UCSD-AML1 (cell line): ENCODE data around the gene PLAA.
A peak's percentile ranks its signal among the peaks of the same experiment; 100 is the strongest.

Source experiments
- DNase-seq: peaks from one replicate; lab custom pipeline; 2025; ENCODE audit not compliant: unreplicated experiment; lab: John Stamatoyannopoulos, UW

The PLAA gene

DNA sequence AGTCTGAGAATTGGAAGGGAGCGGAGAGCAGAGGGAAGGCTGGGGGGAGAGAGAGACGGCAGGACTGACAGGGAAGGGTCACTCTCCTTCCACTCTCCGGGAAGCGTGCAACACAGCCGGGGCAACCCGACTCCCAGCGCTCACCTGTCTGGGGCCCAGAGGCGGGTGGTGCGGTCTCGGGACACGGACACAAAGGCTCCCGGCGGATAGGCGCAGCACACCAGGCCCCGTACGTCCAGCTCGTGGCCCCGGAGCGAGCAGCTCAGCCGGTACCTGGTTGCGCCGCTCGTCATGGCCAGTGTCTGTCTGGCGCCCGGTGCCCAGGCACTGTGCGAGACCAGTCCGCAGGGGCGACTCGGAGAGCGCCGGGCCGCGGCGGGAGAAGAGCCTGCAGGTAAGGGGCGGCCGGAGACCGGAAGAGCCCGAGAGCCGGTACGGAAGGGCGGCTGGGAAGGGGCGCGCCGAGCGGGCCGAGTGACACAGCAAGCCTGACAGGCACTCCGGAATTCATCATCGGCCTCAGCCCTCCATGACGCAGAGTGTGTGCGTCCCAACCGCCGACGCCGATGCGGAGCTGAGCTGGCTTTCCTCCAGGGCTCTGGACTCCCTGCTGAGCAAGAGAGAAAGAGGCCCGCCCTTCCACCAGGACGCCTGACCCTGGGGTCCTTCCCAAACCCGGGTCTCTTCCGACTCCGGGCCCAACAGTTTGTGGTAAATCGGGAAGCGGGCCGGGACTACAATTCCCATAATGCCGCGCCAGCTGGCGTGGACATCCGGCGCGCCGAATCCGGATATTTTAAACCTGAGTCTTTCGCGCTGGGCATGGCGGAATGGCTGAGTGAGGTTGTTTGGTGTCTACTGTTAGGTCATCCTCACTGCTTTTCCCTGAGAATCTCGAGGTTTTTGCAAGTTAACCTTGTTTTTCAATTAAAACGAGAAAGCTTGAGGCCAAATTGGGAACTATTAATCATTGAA is at the start of gene PLAA:
Gene PLAA, minus strand, starts transcription at position 490 of the 975 bp plus-strand sequence. Its CDS starts 197 bp downstream, at position 293.
- peak; percentile 93 for DNase-seq

DNA sequence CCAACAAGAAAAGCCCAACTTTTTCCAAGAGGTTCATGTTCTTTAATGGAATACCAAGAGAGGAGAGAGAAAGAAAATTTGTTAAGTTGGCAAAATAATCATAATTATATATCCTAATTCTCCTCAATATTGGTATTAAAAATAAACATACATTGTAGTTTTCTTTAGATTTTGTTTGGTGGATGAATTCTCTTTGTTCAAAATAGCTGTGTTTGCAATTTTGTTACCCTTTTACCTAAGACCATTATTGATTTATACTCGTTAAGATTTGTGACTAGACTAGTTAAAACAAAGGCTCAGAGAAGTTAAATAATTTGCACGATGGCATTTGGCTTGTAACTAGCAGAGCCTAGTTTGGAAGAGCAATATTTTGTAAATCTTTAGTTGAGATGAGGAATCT is 48.8 kb upstream of the PLAA start:
- no peak for DNase-seq

DNA sequence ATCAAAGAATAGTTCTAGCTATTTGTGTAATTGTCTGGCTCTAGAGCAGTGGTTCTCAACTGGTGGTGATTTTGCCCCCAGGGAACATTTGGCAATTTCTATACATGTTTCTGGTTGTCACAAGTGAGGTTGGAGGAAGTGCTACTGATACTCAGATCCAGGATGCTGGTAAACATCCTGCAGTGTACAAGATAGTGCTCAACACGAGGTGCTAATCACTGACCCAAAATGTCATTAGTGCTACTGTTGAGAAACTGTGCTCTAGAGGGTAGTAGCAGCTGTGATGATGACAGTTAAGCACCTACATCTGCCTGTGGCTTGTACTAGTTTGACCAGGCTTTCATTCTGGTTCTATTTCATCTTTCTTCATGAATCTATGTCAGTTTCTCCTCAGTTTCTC is 36.3 kb upstream of the PLAA start:
- DNase-seq = no peak

DNA sequence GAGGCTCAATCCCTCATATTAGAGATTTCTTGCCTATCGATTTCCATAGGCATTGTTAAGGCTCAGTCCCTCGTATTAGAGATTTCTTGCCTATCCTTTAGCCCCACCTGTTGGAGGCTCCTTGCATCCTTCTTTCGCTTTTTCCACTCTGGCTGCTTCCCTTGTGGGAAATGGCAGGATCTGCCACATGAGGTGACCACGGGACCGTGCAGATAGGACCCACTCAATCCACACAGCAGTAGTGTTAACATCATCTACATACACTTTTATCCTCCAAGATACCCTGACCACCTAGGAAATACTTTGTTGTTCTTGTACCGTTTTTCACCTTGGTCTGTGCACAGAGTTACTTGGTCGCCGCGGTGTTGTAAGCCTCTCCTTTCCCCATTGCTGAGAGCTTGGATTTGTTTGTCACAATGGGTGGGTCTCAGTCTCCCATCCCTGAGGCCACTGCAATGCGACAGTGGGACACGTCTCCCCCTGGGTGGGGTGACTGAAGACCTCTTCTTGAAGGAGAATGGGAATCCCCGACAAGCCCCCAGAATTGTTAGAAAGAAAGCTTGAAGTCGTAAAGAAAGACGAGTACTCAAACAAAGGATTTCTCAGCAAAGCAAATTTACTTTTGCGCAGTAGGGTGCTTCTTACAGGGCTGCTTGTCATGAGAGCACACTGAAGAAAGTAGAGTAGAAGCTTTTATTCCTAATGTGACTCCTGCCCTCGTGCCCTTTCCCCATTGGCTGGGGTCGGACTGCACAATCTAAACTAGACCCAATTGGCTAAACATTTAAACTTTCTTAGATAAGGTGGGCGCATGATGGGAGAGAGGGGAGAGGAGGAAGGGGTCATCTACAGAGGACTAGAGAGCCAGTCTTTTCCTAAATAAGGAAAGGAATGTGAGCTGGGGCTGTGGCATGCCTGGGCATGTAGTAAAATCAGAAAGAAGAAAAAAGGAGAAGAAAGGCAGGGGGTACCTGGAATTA is 29.0 kb upstream of the PLAA start:
- peak; percentile 42 for DNase-seq

DNA sequence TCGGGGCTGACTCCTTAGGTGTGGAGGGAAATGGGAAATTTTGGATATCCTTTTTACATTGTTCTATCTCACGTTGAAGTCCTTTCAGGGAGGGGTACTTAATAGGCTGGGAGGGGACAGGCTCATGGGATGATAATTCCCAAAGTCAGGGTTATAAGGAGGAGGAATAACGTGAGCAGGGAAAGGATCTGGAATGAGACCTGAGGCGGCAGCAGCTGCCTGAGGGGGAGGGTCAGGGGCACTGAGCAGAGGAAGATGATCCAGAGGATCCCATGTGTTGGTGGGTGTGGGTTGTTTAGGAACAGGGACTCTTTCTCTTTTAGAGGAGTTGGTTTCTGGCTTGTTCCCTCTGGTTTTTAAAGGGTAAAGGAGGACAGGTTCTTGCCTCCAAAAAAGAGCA is 27.9 kb upstream of the PLAA start:
- DNase-seq = no peak

DNA sequence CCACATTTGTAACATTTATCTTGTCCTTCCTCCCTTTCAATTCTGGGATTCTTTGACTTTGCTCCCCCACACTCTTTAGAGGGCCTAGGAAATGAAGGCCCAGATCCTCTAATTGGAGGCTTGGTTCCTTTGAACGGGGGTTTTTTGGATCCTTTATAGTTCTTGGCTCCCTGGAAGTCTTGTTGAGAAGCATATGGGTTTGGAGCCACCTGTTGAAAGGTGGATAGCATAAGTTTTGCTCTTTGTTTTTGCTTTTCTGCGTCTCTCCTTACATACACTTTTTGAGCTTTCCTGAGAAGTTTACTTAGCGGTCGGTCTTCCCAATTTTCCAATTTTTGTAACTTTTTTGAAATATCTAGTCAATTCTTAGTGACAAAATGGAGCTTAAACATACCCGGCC is 26.9 kb upstream of the PLAA start:
- no peak for DNase-seq

DNA sequence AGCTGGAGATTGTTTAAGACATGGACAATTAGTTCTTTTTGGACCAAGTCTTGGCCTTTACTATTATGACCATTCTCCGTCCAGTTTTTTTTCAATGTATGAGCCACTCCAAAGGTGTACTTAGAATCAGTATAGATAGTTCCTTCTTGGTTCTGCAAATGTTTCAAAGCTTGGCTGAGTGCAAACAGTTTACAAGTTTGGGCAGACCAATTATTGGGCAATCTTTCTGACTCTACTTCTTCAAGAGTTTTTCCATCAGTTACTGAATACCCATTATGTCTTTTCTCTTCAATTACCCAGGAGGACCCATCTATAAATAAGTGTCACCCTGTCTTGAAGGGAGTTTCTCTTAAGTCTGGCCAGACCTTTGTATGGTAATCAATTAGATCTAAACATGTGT is 24.7 kb upstream of the PLAA start:
- no peak for DNase-seq

DNA sequence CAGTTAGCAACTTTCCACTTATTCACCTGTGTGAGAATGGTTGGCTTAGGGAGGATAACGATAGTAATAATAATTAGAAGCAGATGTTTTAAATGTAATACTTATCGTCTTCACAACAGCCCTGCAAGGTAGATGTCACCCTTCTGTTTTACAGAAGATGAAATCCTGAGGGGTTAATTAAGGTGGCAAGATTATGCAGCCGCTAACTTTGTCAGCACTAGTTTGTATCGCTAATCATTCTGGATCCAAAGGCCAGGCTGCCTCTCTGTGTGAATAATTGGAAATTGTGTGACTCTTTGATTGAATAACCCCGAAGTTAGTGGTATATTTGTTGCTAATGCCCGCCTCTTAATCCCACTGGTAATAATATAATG is 9.8 kb upstream of the PLAA start:
- no peak for DNase-seq

DNA sequence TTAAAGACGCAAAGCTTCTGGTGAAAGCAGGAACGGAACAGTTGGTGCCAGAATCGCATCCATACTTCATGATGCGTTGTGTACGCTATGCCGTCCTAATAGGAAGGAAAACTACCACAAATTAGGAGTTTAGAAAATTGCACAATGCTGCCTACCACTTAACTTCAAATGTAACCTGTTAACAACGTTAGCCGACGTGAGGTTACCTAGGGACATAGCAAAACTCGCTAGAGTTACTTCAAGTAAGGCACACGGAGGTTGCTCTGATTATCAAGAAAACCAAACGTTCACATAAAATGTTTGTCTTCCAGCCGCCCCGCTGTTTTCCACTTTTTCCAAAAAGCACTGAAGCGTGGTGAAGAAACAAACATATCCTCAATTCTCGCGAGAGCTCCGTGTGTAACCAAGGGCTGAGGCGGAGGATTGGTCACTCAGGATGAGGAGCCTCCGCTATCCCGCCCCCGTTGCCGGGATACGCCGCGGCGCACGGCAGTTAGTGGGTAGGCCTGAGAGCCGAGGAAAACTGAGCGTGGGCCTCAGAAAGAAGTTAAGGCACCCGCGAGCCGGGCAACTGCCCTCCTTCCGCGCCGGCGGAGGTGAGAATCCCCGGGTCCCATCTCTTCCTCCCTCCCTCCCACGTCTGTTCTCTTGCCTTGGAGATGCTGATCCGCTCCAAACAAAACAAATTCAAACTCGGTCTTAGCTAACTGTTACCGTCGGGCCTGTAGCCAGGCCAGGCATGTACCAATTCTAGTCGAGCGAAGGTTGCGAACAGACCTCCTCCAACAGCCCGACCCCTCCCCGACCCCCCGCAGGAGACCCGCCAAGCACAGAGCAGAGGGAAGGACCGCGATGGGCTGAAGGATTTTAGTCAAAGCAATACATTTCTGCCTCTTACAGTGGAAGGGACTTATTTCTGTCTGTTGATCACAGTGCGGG is 9.1 kb upstream of the PLAA start, which contains the start of gene IFT74:
Gene IFT74, plus strand, starts transcription at position 492 of the 939 bp plus-strand sequence. CDS start 5,556 bp downstream, outside the sequence.
- peak; percentile 94 for DNase-seq

DNA sequence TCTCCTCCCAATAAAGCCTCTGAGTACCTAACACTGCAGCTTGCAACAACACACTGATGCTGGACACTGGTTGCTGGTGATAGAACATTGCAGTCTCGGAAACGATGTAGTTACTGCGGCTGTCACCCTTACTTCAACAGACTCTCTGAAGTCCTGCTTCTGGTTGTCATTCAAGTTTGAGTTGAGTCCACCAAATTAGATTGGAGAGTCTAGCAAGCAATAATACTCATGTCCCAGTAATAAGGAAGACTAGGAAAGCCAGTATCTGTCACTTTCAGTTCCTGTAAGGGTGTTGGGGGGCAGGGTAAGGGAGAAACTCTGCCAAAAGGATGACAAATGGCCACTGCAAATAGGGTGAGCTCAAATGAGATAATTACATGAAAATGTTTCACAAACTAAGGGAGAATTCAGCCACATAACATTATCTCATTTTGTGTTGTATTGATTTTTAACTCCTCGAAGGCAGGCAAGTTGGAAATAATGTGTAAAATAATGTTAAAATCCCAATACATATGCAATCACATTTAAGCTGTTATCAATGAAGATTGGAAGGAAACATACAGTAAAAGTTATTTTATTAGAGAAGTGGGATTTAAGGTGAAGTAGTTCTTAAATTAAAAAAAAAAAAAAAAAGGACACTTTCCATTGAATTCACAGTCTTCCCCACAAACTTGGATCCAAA is 8.3 kb upstream of the PLAA start:
- DNase-seq = peak; percentile 23

DNA sequence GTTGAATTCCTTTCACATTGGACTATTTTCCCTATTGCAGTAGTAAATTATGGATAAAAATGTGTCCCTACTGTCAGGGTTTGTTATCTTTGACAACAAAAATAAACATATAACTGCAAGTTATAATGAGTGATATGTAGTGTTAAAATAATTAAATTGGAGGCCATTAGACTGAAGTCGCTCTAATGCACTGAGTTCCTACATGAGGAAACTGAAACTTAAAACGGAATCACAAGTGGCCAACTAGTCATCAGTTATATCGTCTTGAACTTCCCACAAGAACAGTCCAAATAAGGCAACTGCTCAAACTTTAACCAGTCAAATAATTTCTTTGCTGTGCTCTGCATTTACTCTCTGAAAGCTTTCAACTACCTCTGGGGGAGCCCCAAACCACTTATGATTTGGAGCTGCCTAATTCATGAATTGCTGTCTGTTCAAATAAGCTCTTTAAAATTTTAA is 7.0 kb upstream of the PLAA start:
- no peak for DNase-seq

DNA sequence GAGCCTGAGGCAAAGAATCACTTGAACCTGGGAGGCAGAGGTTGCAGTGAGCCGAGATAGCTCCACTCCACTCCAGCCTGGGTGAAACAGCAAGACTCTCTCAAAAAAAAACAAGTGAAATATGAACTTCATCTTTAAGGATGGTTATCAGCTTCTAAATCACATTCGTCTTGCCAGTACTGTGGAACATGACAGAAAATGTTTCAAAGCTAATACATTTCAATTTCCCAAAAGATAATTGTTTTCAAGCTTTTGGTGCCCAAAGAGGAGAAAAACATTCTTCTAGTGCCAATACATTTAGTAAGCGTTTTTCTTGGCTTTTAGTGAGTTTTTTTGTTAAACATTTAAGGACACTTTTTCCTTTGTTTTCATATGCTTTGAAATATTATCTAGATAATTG is 4.8 kb upstream of the PLAA start:
- DNase-seq = no peak

DNA sequence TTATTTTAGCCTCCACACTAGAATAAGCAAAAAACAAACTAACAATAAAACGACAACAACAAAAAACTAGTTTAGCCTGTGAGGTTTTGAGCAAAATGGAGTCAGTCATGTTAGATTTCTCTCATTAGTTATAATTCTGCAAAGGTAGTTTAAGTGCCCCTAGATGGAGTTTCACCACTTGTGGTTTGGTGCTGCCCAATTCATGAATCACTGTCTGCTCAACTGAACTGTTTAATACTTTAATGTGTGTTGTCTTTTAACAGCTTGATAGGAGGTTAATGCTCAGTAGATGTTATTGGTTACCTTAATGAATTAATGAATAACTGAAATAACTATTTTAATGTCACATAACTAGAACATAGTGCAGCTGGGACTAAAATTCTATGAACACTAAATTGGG is 3.5 kb upstream of the PLAA start:
- DNase-seq = no peak

DNA sequence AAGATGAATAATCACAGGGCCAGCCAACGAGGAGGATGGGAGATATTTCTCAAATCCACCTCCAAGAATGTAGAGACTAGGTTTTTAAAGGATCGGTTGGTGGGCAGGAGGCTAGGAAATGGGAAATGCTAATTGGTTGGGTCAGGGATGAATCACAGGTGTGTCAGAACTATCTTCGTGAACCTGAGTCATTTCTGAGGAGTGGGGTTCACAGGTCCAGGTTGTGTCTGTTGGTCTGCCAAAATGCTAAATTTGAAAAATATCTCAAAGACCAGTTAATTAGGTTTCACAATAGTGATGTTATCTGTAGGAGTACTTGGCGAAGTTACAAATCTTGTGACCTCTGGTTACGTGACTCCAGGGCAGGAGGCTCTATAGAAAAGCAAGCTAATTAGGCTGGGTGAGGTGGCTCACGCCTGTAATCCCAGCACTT is 2.6 kb upstream of the PLAA start:
- no peak for DNase-seq

DNA sequence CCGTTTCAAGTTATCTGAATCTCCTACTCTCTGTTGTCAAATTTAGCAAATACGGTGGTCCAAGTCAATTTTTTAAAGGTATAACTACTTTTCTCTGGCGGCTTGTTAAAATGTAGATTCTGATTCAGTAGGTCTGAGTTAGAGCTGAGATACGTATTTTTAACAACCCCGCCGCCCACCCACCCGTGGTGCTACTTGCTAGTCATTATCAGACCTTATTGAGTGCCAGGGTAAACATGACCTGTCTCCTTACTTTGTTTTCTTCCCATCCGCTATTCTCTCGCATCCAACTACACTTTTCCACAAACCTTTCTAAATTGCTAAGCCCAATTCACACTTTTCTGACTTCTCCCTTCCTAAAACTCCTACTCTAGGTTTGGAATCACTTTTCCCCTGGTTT is 694 bp upstream of the PLAA start:
- DNase-seq = no peak

DNA sequence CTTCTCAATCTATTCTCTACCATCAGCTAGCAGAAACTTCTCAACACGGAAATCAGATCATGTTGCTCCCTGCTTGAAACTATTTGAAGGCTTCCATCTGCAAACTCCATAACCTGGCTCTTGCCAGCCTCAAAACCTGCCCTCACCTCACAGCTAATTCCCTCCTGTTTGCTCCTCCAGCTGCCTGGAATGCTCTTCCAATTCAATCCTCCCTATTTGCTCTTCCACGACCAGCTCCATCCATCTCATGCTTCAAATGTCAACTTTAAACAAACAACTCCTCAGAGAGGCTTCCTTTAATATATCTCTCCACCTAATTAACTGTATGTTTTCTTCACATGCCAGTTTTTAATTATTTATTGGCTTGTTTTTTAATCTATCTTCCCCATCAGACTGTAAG is 1.5 kb downstream of the PLAA start:
- no peak for DNase-seq

DNA sequence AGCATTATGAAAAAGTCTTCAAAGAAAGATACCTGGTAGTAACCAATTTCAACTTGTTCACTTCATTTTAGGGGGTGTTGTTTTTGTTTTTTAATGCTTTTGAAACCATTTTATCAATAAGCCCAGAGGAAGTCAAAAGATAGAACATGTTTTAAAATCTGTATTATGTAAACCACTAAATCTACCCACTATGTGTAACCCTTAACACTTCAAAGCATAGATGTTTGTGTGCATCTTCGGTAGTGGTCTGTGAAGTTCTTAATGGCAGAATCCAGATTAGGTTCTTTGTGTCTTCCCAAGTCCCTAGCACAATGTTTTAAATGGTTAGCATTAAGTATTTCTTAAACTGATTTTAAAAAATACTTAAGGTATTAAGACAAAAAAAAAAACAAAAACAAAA is 6.3 kb downstream of the PLAA start:
- no peak for DNase-seq

DNA sequence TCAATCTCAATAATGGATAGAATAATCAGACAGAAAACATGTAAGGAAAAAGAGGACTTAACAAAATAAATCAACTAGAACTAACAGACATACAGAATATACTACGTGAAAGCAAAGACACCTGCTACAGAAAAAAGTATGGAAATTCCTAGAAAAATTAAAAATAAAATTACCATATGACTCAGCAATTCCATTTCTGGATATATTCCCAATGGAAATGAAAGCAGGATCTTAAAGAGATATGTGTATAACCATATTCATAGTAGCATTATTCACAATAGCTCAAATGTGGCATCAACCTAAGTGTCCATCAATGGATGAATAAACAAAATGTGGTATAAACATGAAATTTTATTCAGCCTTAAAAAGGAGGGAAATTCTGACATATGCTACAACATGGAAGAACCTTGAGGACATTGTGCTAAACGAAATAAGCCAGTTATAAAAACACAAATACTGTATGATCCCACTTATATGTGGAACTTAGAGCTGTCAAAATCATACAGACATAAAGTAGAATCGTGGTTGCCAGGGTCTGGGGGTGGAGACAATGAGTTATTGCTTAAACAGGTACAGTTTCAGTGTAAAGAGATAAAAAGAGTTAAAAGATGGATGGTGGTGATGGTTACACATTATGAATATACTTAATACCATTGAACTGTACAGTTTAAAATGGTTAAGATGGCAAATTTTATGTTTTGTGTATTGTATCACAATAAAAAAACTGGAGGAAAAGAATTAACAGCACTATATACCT is 6.9 kb downstream of the PLAA start:
- DNase-seq = no peak

DNA sequence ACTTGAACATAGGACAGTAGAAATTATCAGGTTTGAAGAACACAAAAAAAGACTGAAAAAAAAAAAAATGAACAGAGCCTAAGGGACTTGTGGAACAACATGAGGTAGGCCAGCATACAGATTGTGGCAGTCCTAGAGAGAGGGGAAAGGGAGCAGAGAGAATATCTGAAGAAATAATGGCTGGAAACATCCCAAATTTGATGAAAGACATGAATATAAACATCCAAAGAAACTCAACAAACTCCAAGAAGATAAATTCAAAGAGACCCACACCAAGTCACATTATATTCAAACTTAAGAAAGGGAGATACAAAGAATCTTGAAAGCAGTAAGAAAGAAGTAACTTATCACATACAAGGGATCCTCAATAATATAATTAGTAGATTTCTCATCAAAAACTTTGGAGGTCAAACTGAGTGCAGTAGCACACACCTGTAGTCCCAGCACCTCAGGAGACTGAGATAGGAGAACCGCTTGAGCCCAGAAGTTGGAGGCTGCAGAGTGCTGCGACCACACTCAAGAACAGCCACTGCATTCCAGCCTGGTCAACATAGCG is 9.1 kb downstream of the PLAA start:
- no peak for DNase-seq
